ENCODE data around the gene AVEN.

GRCh38 chr15:33959844-33960548 lies 79.0 kb downstream of the AVEN start:
- TF ChIP-seq CTCF (IDR thresholded peaks at IDR 0.05), result no peak
- no peak for TF ChIP-seq POLR2A (IDR thresholded peaks at IDR 0.05)

Measured in right lobe of liver (tissue), 4 donors.